Thyroid gland (tissue), 4 donors: ENCODE data around the gene NDC1.

ENCODE experiments used
- POLR2A ChIP-seq, 2 donors: fragments of 450-650 bp; IDR thresholded peaks; one replicate each; pipeline ENCODE4 v1.6.1; 2017; ENCODE audit warnings: antibody characterized with exemption in 2 of 2, mild to moderate bottlenecking in 2 of 2, moderate library complexity in 1 of 2
- TF ChIP-seq, protein P1 (sequence below), 6 experiments: fragments of 200-600 bp in 3 of 6; fragments of 450-650 bp in 3 of 6; sonication (generic) in 3 of 6; IDR thresholded peaks; one replicate each; pipeline ENCODE4 v1.5.1; 2016 to 2019; ENCODE audit warnings: antibody characterized with exemption in 6 of 6, mild to moderate bottlenecking in 2 of 6, inconsistent platforms in 1 of 6, moderate library complexity in 1 of 6

DNA sequence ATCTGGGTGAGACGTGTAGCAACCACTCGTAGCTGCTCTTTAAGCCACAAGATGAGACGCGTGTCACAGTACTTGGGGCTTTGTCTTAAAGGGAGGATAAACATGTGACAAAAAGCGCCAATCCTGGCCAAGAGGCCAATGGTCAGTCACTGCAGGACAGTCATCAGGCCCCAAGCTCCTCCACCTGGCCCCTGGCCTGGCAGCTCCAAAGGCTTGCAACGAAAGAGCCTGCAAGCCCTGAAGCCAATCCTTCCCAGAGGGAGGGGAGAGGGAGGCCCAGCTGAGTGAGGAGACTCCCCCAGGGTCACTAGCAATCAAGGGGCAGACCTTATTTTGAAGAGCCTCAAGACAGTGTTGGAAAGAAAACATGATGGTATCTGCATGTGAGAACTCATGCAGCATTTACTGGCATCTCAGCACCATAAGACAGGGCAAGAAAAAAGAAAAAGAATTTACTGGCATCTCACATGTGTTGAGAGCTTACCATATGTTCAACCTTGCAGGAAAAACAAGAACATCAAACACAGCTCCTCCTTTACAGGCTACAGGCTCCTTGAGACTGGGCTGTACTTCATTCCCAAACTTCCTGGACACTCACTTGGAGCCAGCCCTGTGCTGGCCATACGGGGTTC, 110.5 kb downstream of the NDC1 start:
- TF ChIP-seq, protein P1, sequence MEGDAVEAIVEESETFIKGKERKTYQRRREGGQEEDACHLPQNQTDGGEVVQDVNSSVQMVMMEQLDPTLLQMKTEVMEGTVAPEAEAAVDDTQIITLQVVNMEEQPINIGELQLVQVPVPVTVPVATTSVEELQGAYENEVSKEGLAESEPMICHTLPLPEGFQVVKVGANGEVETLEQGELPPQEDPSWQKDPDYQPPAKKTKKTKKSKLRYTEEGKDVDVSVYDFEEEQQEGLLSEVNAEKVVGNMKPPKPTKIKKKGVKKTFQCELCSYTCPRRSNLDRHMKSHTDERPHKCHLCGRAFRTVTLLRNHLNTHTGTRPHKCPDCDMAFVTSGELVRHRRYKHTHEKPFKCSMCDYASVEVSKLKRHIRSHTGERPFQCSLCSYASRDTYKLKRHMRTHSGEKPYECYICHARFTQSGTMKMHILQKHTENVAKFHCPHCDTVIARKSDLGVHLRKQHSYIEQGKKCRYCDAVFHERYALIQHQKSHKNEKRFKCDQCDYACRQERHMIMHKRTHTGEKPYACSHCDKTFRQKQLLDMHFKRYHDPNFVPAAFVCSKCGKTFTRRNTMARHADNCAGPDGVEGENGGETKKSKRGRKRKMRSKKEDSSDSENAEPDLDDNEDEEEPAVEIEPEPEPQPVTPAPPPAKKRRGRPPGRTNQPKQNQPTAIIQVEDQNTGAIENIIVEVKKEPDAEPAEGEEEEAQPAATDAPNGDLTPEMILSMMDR (IDR thresholded peaks at IDR 0.05), result no peak
- no peak for TF ChIP-seq POLR2A (IDR thresholded peaks at IDR 0.05)
